ENCODE data around the gene DLG2.

DLG2 gene

GRCh38 chr11:84480131-84480530, 1147.0 kb downstream of the DLG2 start:
- no peak for DNase-seq (ENCODE audit: low read depth in 2 of 2)

DNA sequence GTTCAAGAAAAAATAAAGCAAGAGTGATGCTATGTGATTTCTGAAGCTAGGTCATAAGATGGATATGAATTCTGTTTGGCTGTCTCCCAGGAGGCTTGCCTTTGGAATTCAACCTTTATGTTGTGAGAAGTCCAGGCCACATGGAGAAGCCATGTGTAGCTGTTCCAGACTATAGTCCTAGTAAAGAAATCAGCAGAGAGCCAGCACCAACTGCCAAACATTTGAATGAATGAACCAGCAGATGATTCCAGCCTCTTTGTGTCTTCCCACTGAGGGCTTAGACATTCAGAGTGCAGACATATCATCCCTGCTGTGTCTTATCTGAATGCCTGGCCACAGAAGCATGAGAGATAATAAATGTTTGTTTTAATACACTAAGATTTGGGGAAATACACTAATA, 1150.6 kb downstream of the DLG2 start:
- no peak for DNase-seq (ENCODE audit: low read depth in 2 of 2)

DNA sequence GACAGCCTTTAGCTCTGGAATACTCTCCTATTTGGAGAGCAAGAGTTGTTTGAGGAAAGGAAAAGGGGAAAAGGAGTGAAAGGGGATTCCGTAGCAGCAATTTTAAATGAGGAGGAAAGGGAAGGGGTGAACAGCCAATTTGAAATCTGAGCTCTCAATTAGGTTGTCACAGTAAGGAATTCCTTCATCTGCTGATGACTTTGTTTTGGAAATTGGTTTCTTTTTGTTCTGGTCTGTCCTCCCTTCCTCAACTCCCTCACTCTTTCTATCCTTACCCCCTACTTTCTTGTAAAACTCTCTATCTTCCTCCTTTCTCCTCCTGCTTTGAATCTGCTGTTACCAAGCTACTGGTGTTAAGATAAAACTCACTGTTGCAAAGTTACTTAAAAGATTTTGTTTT, 1155.6 kb downstream of the DLG2 start:
- no peak for DNase-seq (ENCODE audit: low read depth in 2 of 2)

- no peak for DNase-seq (ENCODE audit: low read depth in 2 of 2)
Measured at GRCh38 chr11:84468235-84468634, 1158.9 kb downstream of the DLG2 start.

- DNase-seq (ENCODE audit: low read depth in 2 of 2), result no peak
Measured at GRCh38 chr11:84465040-84465439, 1162.1 kb downstream of the DLG2 start.

GRCh38 chr11:84455691-84456090, 1171.5 kb downstream of the DLG2 start:
- DNase-seq (ENCODE audit: low read depth in 2 of 2), result no peak

GRCh38 chr11:84452211-84452610, 1174.9 kb downstream of the DLG2 start:
- no peak for DNase-seq (ENCODE audit: low read depth in 2 of 2)

DNA sequence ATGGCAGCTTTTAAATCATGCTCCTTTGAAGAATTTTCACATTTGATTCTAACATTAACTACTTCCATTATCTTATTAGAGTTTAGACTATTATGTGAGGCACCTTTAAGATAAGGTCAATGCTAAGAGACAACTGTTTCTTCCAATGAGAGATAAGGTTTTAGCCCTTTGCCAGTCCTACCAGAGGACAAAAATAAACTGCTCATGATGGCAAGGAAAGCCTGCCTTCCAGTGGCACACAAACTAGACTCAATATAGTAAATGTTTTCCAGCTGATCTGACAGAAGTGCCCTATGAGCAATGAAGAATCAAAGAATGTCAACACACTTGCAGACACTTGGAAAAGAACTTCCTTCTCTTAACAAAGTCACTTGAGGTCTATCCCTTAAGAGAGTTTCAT, 1188.6 kb downstream of the DLG2 start:
- no peak for DNase-seq (ENCODE audit: low read depth in 2 of 2)

DNA sequence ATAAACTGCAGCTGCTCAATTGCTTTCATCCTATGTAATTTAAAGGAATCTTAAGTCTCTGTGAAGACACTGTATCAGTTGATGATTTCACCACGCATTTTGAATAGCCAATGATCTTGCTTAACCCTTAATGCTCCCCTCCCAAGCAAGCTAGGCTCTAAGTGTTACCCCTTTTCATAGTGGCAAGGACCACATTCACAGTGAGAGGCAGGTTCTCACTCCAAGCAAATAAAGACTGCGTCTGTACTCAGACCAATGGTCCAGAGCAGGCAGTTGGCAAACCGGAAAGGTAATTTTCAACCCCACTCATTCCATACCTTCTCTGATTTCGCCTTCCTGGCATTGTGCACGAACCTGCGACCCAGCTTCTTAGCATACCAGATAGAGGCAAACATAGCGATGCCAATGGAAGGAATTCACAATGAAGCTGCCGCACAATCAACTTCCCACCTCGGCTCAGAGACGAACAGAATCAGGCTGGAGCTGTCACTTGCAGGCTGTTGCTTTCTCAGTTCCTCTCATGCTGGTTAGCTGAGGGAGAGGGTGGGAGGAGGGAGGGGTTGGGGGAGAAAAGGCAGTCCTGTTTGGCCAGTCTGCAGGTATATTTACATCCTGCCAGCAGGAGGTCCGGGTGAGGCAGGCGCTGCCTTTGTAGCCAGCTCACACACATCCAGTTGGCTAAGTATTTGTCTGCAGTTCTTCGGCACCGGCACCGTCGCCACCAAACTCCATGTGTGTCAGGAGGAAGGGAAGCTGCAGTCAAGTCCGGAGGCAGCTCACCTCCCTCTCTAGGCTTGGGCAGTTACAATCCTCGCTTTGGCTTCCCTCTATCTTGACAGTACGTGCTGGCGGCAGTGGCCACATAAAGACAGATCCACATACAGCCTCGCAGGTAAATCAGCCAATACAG, 1189.8 kb downstream of the DLG2 start:
- no peak for DNase-seq (ENCODE audit: low read depth in 2 of 2)

DNA sequence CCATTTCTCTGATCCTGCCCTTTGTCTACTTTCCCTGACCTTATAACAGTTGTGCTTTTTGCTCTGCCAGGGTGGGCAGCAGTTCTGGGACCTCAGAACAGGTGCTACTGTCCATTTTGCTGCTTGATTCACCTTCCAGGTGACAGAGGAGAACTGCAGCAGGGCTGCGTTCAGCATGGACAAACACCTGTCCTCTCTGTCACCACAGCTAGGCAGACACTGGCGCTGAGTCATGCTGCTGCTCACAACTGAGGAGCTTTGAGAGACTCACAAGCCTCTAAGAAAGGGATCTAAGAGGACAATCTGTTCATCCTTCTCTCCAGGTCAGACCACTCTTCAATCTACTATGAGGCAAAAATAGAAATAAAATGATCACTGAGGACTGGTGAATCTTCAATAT, 1196.5 kb downstream of the DLG2 start:
- DNase-seq (ENCODE audit: low read depth in 2 of 2), result no peak

DNA sequence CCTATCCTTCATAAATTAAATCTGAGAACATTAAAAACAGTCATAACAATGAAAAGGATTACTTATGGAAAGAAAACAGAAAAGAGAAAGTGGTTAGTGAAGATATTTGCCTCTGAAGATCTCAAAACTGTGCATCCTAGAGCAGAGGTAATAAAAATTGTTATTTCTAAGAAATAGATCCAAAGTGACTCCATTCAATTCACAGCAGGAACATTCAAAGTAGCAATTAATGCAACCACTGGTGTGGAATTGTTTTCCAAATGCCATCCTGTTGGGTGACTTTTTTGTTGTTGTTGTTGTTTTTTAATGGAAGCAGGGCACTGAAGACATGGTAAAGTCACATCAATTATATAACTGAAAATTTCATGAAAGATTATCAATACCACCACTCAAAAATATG, 1201.5 kb downstream of the DLG2 start:
- no peak for DNase-seq (ENCODE audit: low read depth in 2 of 2)

GRCh38 chr11:84420271-84420670, 1206.9 kb downstream of the DLG2 start:
- no peak for DNase-seq (ENCODE audit: low read depth in 2 of 2)

DNA sequence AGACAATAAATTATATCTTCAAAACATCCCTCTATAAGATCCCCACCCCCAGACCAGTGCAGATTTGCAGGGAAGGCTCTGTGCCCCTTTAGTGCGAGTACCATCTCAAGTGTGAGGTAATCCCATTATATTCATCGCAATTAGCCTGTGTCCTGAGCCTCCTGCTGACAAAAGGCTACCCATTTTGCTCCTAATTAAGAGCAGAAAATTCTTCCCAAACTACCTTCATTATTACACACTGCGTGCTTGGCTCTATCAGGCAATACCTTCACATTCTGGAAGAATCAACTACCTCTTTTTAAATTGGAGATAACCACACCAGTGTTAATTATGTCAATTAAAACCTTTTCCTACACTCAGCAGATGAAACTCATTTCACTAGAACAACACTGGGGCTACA, 1207.5 kb downstream of the DLG2 start:
- DNase-seq (ENCODE audit: low read depth in 2 of 2), result no peak

- no peak for DNase-seq (ENCODE audit: low read depth in 2 of 2)
Measured at GRCh38 chr11:84414920-84415319, 1212.2 kb downstream of the DLG2 start.

DNA sequence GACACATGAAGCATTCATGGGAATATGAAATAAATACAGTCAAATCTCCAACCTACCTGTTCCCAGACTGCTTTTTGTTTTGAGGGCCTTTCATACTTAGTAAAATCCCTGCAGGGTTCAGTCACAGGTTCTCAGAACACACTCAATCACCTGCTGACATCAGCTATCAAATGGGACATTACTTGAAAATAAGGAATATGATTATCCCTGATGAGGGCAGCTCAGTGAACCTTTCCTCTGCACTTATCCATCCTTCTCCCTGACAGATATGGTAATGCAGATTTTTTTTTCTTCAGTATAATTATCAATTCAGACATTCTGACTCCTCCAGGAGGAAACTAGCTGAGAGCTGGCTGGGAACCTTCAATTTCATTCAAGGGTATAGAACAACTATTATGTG, 1213.6 kb downstream of the DLG2 start:
- DNase-seq (ENCODE audit: low read depth in 2 of 2), result no peak

DNA sequence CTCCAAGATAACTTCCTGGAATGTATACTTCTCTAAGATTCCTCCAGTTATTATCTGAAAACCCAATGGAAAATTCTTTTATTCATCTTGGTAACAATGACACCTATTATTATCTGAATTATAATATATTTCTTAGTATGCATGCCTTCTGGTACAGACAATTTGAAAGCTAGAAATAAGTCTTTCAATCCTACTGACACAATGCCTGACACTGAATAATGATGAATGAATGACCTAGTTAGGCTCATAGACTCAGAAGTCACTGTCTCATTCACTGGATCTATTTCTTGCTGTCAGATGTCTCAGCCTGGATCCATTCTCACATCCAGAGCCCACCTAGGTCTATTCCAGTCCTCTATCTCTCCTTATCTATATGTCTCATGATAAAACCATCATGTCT, 1214.3 kb downstream of the DLG2 start:
- no peak for DNase-seq (ENCODE audit: low read depth in 2 of 2)

DNA sequence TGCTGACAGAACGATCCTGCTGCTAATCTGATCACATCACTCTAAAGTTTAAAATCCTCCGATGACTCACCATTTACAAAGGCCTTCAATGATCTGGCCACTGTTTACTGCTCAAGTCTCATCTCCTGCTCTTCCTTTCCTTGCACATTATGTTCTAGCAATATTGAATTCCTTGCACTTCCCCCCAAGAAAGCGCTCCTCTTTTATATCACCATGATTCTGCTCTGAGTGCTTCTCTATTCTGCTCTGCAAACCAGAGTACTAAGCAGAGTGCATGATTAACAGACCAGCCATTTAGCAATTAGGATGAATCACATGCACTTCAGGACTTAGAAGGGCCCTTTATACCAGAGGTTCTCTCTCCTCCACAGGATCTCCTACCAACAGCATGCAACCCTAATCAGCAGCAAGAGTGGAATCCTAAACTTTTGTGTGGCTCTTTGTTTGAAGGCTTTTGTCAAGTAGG, 1218.2 kb downstream of the DLG2 start:
- no peak for DNase-seq (ENCODE audit: low read depth in 2 of 2)

GRCh38 chr11:84407091-84407490, 1220.1 kb downstream of the DLG2 start:
- no peak for DNase-seq (ENCODE audit: low read depth in 2 of 2)

DNA sequence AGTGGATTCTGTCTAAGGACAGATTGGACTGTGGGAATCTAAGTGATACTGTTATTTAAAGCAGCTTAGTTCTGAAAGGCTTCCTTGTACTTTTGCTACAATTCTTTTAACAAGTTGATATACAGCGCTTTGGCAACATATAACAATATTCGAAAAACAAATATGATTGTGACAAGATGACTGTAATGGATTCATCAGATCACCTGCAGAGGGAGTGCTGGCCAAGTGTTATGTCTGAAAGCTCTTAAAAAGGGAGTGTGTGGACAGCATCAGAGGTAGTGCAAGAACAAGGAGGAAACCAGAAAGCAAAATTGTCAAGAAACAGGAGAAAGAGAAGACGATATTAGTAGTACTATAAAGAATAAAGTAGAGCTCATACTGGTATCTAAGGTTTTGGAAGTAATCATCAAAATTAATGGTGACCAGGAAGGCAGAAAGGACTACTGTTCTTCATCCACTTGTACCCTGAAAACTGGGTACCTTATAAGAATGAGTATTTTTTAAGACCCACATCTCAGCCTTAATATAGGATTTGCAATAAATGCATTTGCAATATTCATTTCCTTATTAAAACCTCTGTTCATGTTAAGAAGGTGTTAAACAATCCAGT, 1229.0 kb downstream of the DLG2 start:
- DNase-seq (ENCODE audit: low read depth in 2 of 2), result no peak

- DNase-seq (ENCODE audit: low read depth in 2 of 2), result no peak
Measured at GRCh38 chr11:84396521-84396920, 1230.6 kb downstream of the DLG2 start.

DNA sequence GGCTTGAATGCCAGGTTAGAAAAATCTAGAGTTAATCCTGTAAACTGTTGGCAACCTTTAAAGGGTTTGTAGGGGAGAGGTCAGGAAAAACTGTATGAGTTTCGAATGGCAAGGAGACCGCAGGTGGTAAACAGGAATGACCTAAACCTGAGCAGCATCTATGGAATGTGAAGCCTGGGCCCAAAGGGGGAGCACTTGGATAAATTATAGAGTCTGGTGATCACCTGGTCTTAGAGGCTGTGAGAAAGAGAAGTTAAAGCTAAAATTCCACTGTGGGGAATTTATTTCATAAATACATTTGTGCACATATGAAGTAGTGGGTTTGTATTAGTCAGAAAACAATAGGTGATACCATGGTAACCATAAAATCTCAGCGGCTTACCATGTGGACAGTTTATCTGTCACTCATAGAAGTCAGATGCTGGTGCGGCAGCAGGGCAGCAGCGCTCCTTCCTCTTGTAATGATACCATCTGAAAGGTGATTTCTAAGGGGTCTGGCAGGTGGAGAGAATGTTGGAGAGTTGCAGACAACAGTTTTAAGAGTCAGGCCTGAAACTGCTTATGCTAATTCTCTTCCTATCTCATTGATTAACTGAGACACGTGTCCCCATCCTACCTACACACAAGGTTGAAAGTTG, 1236.6 kb downstream of the DLG2 start:
- no peak for DNase-seq (ENCODE audit: low read depth in 2 of 2)

DNA sequence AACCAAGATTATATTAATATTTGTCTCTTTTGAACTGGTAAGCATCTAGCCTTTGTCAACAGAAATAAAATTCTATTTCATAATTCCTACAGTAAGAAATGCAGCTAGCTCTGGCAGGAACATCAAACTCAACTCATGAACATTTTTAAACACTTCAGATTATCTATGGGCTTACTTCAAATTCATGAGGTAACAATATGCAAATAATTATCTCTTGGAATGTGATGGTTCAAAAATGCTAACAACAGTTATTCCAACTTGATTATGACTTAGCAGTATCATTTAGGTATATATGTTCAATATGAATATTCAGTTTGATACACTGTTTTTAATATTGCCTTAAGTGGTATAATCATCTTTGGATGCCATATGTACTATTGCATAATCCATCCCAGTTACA, 1237.4 kb downstream of the DLG2 start:
- no peak for DNase-seq (ENCODE audit: low read depth in 2 of 2)

GRCh38 chr11:84384731-84385130, 1242.4 kb downstream of the DLG2 start:
- DNase-seq (ENCODE audit: low read depth in 2 of 2), result peak in 1 of 2 donors; percentile 1
